HUES48 (cell line): Measurements from ENCODE around the gene SLC25A22.

Experiments
- H3K27ac ChIP-seq: one replicate; pipeline ENCODE4 v1.7.0; 2013; ENCODE audit warnings: low read depth, low read length, inconsistent platforms
- H3K27me3 ChIP-seq: 2 replicates; pipeline ENCODE4 v1.6.1; 2013; ENCODE audit warnings: mild to moderate bottlenecking, low read length; ENCODE audit not compliant: control insufficient read depth, insufficient read depth
- H3K36me3 ChIP-seq: 2 replicates; pipeline ENCODE4 v1.6.1; 2013; ENCODE audit warnings: low read length; ENCODE audit not compliant: control insufficient read depth, insufficient read depth
- H3K4me1 ChIP-seq: 2 replicates; pipeline ENCODE4 v1.6.1; 2013; ENCODE audit warnings: mild to moderate bottlenecking, low read length; ENCODE audit not compliant: control insufficient read depth, insufficient read depth
- H3K4me3 ChIP-seq: 2 replicates; pipeline ENCODE4 v1.5.1; 2013; ENCODE audit warnings: mild to moderate bottlenecking, low read depth, low read length
- H3K9ac ChIP-seq: 2 replicates; pipeline ENCODE4 v1.6.1; 2013; ENCODE audit warnings: mild to moderate bottlenecking, low read depth, low read length, moderate library complexity
- H3K9me3 ChIP-seq: 2 replicates; pipeline ENCODE4 v1.6.1; 2013; ENCODE audit warnings: low read length; ENCODE audit not compliant: control insufficient read depth, insufficient read depth

Gene SLC25A22

GRCh38 chr11:833114-833791, 35.2 kb upstream of the SLC25A22 start:
- peak overlapping the region; percentile 58 for H3K9ac ChIP-seq
- no peak overlapping the region for H3K27ac ChIP-seq
- peak overlapping the region; percentile 74 for H3K4me3 ChIP-seq
- no peaks in the 10 kb centered on the region for H3K9me3 ChIP-seq
- H3K4me1 ChIP-seq: peaks cover 43% of the 10 kb centered on the region
- peaks cover 40% of the 10 kb centered on the region for H3K27me3 ChIP-seq
- H3K36me3 ChIP-seq: peaks cover 19% of the 10 kb centered on the region

GRCh38 chr11:832529-833113, 34.5 kb upstream of the SLC25A22 start, which contains the start of gene CD151:
CD151 (plus strand) TSS chr11:832952; CDS start chr11:836070, 3,118 bp downstream.
- peaks cover 46% of the 10 kb centered on the region for H3K27me3 ChIP-seq
- H3K36me3 ChIP-seq: peaks cover 14% of the 10 kb centered on the region
- H3K9ac ChIP-seq: peak within 1 kb of the TSS; percentile 58
- no peaks in the 10 kb centered on the region for H3K9me3 ChIP-seq
- H3K27ac ChIP-seq: no peak within 1 kb of the TSS
- peak within 1 kb of the TSS; percentile 74 for H3K4me3 ChIP-seq
- peaks cover 48% of the 10 kb centered on the region for H3K4me1 ChIP-seq

- Histone ChIP-seq H3K27ac (no peak overlapping the region), H3K4me1 (peaks cover 51% of the 10 kb centered on the region), H3K27me3 (peaks cover 49% of the 10 kb centered on the region), H3K9ac (no peak overlapping the region), H3K9me3 (no peaks in the 10 kb centered on the region), H3K4me3 (peak overlapping the region; percentile 65), H3K36me3 (peaks cover 9% of the 10 kb centered on the region)
These were observed 34.0 kb upstream of the SLC25A22 start for GRCh38 chr11:831961-832528.

GRCh38 chr11:831118-831864, 33.2 kb upstream of the SLC25A22 start:
- Histone ChIP-seq H3K9ac (no peak overlapping the region), H3K9me3 (no peaks in the 10 kb centered on the region), H3K4me3 (peak overlapping the region; percentile 68; the same call in 1 of the 2 replicates), H3K4me1 (peaks cover 51% of the 10 kb centered on the region), H3K36me3 (peaks cover 1% of the 10 kb centered on the region; the same call in 1 of the 2 replicates), H3K27me3 (peaks cover 49% of the 10 kb centered on the region), H3K27ac (no peak overlapping the region)

- Histone ChIP-seq H3K9ac (no peak overlapping the region), H3K4me1 (peaks cover 51% of the 10 kb centered on the region), H3K4me3 (peak overlapping the region; percentile 68), H3K9me3 (no peaks in the 10 kb centered on the region), H3K27ac (no peak overlapping the region), H3K27me3 (peaks cover 53% of the 10 kb centered on the region), H3K36me3 (0 out of 2 replicates have a peak, but pooled peaks cover under 1% of the 10 kb centered on the region)
These were observed 32.4 kb upstream of the SLC25A22 start for GRCh38 chr11:830295-831117.

GRCh38 chr11:829847-830294, 31.8 kb upstream of the SLC25A22 start:
- H3K4me1 ChIP-seq: peaks cover 51% of the 10 kb centered on the region
- no peak overlapping the region; the same call in 1 of the 2 replicates for H3K9ac ChIP-seq
- H3K27ac ChIP-seq: no peak overlapping the region

GRCh38 chr11:829176-829846, 31.2 kb upstream of the SLC25A22 start:
- Histone ChIP-seq H3K27ac (no peak overlapping the region), H3K9ac (no peak overlapping the region; the same call in 1 of the 2 replicates)

More at GRCh38 chr11:829847-830294, 31.8 kb upstream of the SLC25A22 start:
- H3K9me3 ChIP-seq: no peaks in the 10 kb centered on the region
- H3K4me3 ChIP-seq: peak overlapping the region; percentile 68
- 0 out of 2 replicates have a peak, but pooled peaks cover 7% of the 10 kb centered on the region for H3K36me3 ChIP-seq
- H3K27me3 ChIP-seq: peaks cover 53% of the 10 kb centered on the region

GRCh38 chr11:828506-829175, 30.6 kb upstream of the SLC25A22 start:
- H3K27ac ChIP-seq: no peak overlapping the region

More at GRCh38 chr11:829176-829846, 31.2 kb upstream of the SLC25A22 start:
- Histone ChIP-seq H3K36me3 (0 out of 2 replicates have a peak, but pooled peaks cover 10% of the 10 kb centered on the region), H3K9me3 (no peaks in the 10 kb centered on the region), H3K4me3 (peak overlapping the region; percentile 68), H3K4me1 (peaks cover 51% of the 10 kb centered on the region), H3K27me3 (peaks cover 53% of the 10 kb centered on the region)

GRCh38 chr11:827897-828192, 29.8 kb upstream of the SLC25A22 start, which contains the start of gene CRACR2B:
CRACR2B (plus strand) TSS chr11:827919; CDS start chr11:828608, 689 bp downstream.
- Histone ChIP-seq H3K36me3 (0 out of 2 replicates have a peak, but pooled peaks cover 14% of the 10 kb centered on the region), H3K4me3 (peak within 1 kb of the TSS; percentile 68), H3K9ac (no peak within 1 kb of the TSS), H3K4me1 (peaks cover 45% of the 10 kb centered on the region), H3K27ac (no peak within 1 kb of the TSS), H3K9me3 (no peaks in the 10 kb centered on the region), H3K27me3 (peaks cover 53% of the 10 kb centered on the region)

More at GRCh38 chr11:828506-829175, 30.6 kb upstream of the SLC25A22 start:
- Histone ChIP-seq H3K4me1 (peaks cover 47% of the 10 kb centered on the region), H3K4me3 (peak overlapping the region; percentile 68), H3K9me3 (no peaks in the 10 kb centered on the region), H3K9ac (no peak overlapping the region), H3K27me3 (peaks cover 53% of the 10 kb centered on the region), H3K36me3 (0 out of 2 replicates have a peak, but pooled peaks cover 14% of the 10 kb centered on the region)
